H1 (cell line): ENCODE data around the gene L3MBTL4. TPM values are rescaled to one million over a fixed set of nuclear protein-coding genes. Genes with fewer than 3 reads are reported as not detected.

Source experiments
- CTCF ChIA-PET: fragments of 300-600 bp; sonication (Branson Sonifier 250); formaldehyde crosslinking; loops from one replicate; lab custom pipeline; 2021; ENCODE audit not compliant: partially characterized antibody; lab: Charles Lee
- POLR2A ChIA-PET: fragments of 300-600 bp; sonication (Branson Sonifier 250); formaldehyde crosslinking; loops from one replicate; lab custom pipeline; 2021; ENCODE audit warnings: inconsistent platforms; ENCODE audit not compliant: partially characterized antibody; lab: Charles Lee
- DNase-seq, 2 experiments: peaks; one replicate each; pipeline versions ENCODE4 v3.0.0 to v3.0.0-alpha.2; 2010 to 2022; ENCODE audit warnings: low spot score in 2 of 2, low read depth in 1 of 2, mixed read lengths in 1 of 2
- FAIRE-seq: peaks from 2 replicates; lab custom pipeline; 2011; peaks lifted over from hg19 to GRCh38; lab: Jason Lieb, UNC
- H2AFZ ChIP-seq: 2 replicates; pipeline ENCODE4 v1.8.1; 2012; ENCODE audit warnings: low read length, inconsistent platforms
- H2AK5ac ChIP-seq: 2 replicates; pipeline ENCODE4 v1.6.1; 2013; ENCODE audit warnings: low read depth, low read length
- H2BK120ac ChIP-seq: replicated peaks from 2 replicates; pipeline ENCODE3; 2013; ENCODE audit warnings: low read depth, low read length, inconsistent platforms
- H2BK12ac ChIP-seq: 2 replicates; pipeline ENCODE4 v1.6.1; 2013; ENCODE audit warnings: low read depth, low read length
- H2BK15ac ChIP-seq: 2 replicates; pipeline ENCODE4 v1.6.1; 2013; ENCODE audit warnings: low read length
- H2BK20ac ChIP-seq: 2 replicates; pipeline ENCODE4 v1.6.1; 2013; ENCODE audit warnings: low read length
- H2BK5ac ChIP-seq: 2 replicates; pipeline ENCODE4 v1.6.1; 2013; ENCODE audit warnings: low read depth, low read length
- H3K14ac ChIP-seq: 2 replicates; pipeline ENCODE4 v1.6.1; 2013; ENCODE audit warnings: inconsistent platforms; ENCODE audit not compliant: insufficient read length
- H3K18ac ChIP-seq: 2 replicates; pipeline ENCODE4 v1.6.1; 2013; ENCODE audit warnings: low read length; ENCODE audit errors: extremely low read depth
- H3K23ac ChIP-seq: 2 replicates; pipeline ENCODE4 v1.6.1; 2013; ENCODE audit warnings: inconsistent platforms; ENCODE audit not compliant: insufficient read length
- H3K23me2 ChIP-seq: 2 replicates; pipeline ENCODE4 v1.6.1; 2013; ENCODE audit warnings: low read depth, low read length
- H3K27ac ChIP-seq: 2 replicates; pipeline ENCODE4 v1.6.1; 2011; ENCODE audit warnings: low read depth, low read length, inconsistent platforms
- H3K27me3 ChIP-seq, 4 experiments: replicated peaks in 1 of 4; 1 replicate in 1 of 4; 2 replicates in 3 of 4; pipeline versions ENCODE4 v1.6.1 to v1.8.1; 2011 to 2013; ENCODE audit warnings: low read length in 3 of 4, mild to moderate bottlenecking in 3 of 4, inconsistent platforms in 2 of 4, mixed read lengths in 2 of 4, moderate library complexity in 1 of 4; ENCODE audit not compliant: control insufficient read depth in 3 of 4, insufficient read depth in 3 of 4; ENCODE audit errors: extremely low read depth in 1 of 4
- H3K36me3 ChIP-seq, 4 experiments: 2 replicates each; pipeline versions ENCODE4 v1.6.1 to v1.8.1; 2011 to 2013; ENCODE audit warnings: mild to moderate bottlenecking in 4 of 4, low read length in 3 of 4, moderate library complexity in 2 of 4, control low read depth in 1 of 4, inconsistent platforms in 1 of 4; ENCODE audit not compliant: insufficient read depth in 4 of 4, control insufficient read depth in 2 of 4
- H3K4ac ChIP-seq: replicated peaks from 2 replicates; pipeline ENCODE3; 2013; ENCODE audit warnings: low read length, low read depth, mixed read lengths, inconsistent platforms; ENCODE audit not compliant: insufficient read length
- H3K4me1 ChIP-seq, 4 experiments: replicated peaks in 1 of 4; 1 replicate in 1 of 4; 2 replicates in 3 of 4; pipeline versions ENCODE4 v1.6.1 to v1.8.1; 2011 to 2013; ENCODE audit warnings: low read length in 3 of 4, inconsistent platforms in 2 of 4, mixed read lengths in 1 of 4; ENCODE audit not compliant: insufficient read depth in 4 of 4, control insufficient read depth in 3 of 4
- H3K4me2 ChIP-seq, 2 experiments: 2 replicates each; pipeline versions ENCODE4 v1.6.1 to v1.8.1; 2011 to 2013; ENCODE audit warnings: low read depth in 2 of 2, low read length in 2 of 2, control low read depth in 1 of 2, inconsistent platforms in 1 of 2, mild to moderate bottlenecking in 1 of 2; ENCODE audit not compliant: insufficient read depth in 1 of 2
- H3K4me3 ChIP-seq, 4 experiments: fragments of 200-600, 300-600 bp in 1 of 4; sonication (generic), shearing (Covaris generic), sonication (Bioruptor Twin) in 1 of 4; 2 replicates each; pipeline versions ENCODE4 v1.5.1 to v1.8.1; 2011 to 2016; ENCODE audit warnings: low read length in 4 of 4, low read depth in 3 of 4, control low read depth in 2 of 4, inconsistent platforms in 2 of 4, mild to moderate bottlenecking in 2 of 4, mixed read lengths in 1 of 4, moderate library complexity in 1 of 4; ENCODE audit not compliant: insufficient read depth in 2 of 4; ENCODE audit errors: extremely low read depth in 1 of 4
- H3K56ac ChIP-seq: replicated peaks from 2 replicates; pipeline ENCODE3; 2013; ENCODE audit warnings: low read depth, mild to moderate bottlenecking, mixed read lengths, low read length, inconsistent platforms; ENCODE audit not compliant: insufficient read length
- H3K79me1 ChIP-seq: 2 replicates; pipeline ENCODE4 v1.6.1; 2013; ENCODE audit warnings: low read depth, low read length, control low read depth
- H3K79me2 ChIP-seq, 2 experiments: 2 replicates each; pipeline versions ENCODE4 v1.6.1 to v1.8.1; 2012 to 2013; ENCODE audit warnings: low read length in 2 of 2, mild to moderate bottlenecking in 2 of 2, inconsistent platforms in 1 of 2; ENCODE audit not compliant: insufficient read depth in 2 of 2, control insufficient read depth in 1 of 2
- H3K9ac ChIP-seq, 4 experiments: replicated peaks in 1 of 4; 1 replicate in 1 of 4; 2 replicates in 3 of 4; pipeline versions ENCODE4 v1.6.1 to v1.8.1; 2011 to 2013; ENCODE audit warnings: low read depth in 3 of 4, low read length in 3 of 4, control low read depth in 2 of 4, mild to moderate bottlenecking in 2 of 4, moderate library complexity in 2 of 4, inconsistent platforms in 1 of 4; ENCODE audit errors: extremely low read depth in 1 of 4
- H3K9me3 ChIP-seq, 2 experiments: 2 replicates each; pipeline versions ENCODE4 v1.6.1 to v1.8.1; 2012 to 2013; ENCODE audit warnings: mild to moderate bottlenecking in 2 of 2, moderate library complexity in 2 of 2, control low read depth in 1 of 2, inconsistent platforms in 1 of 2, low read depth in 1 of 2, low read length in 1 of 2, mixed read lengths in 1 of 2; ENCODE audit not compliant: insufficient read depth in 2 of 2
- H4K20me1 ChIP-seq, 2 experiments: replicated peaks in 1 of 2; 2 replicates each; pipeline versions ENCODE3 to v1.8.1; 2011 to 2013; ENCODE audit warnings: inconsistent platforms in 2 of 2, low read length in 2 of 2, mild to moderate bottlenecking in 1 of 2; ENCODE audit not compliant: insufficient read depth in 2 of 2, control insufficient read depth in 1 of 2
- H4K5ac ChIP-seq: 2 replicates; pipeline ENCODE4 v1.6.1; 2013; ENCODE audit warnings: low read length, low read depth, mixed read lengths, inconsistent platforms; ENCODE audit not compliant: insufficient read length
- H4K8ac ChIP-seq: 2 replicates; pipeline ENCODE4 v1.8.0; 2013; ENCODE audit warnings: mild to moderate bottlenecking, moderate library complexity, low read length, inconsistent platforms; ENCODE audit not compliant: insufficient read depth; ENCODE audit errors: extremely low read depth
- H4K91ac ChIP-seq: replicated peaks from 2 replicates; pipeline ENCODE3; 2013; ENCODE audit warnings: low read length, mixed read lengths, inconsistent platforms; ENCODE audit not compliant: insufficient read length
- CHD2 ChIP-seq: IDR thresholded peaks from 2 replicates; pipeline ENCODE4 v1.6.1; 2012; ENCODE audit warnings: low read length, improper control_type of control experiment
- EZH2 ChIP-seq: fragments of 200-600 bp; sonication (generic); IDR thresholded peaks from 2 replicates; pipeline ENCODE4 v1.7.1; 2012; ENCODE audit warnings: low read depth, mild to moderate bottlenecking, moderate library complexity, low read length, inconsistent platforms; ENCODE audit not compliant: severe bottlenecking
- JUND ChIP-seq: IDR thresholded peaks from 2 replicates; pipeline ENCODE4 v1.6.1; 2011; ENCODE audit warnings: mild to moderate bottlenecking, improper control_type of control experiment, low read length
- POLR2A ChIP-seq, 2 experiments: IDR thresholded peaks; 1 replicate in 1 of 2; 2 replicates in 1 of 2; pipeline ENCODE4 v1.6.1; 2011; ENCODE audit warnings: low read depth in 2 of 2, low read length in 2 of 2, mild to moderate bottlenecking in 2 of 2; ENCODE audit errors: control extremely low read depth in 1 of 2
- RNF2 ChIP-seq: fragments of 200-900, 300-1000 bp; sonication (generic); IDR thresholded peaks from 2 replicates; pipeline ENCODE4 v1.7.1; 2016; ENCODE audit warnings: borderline replicate concordance, low read depth, mild to moderate bottlenecking, antibody characterized with exemption, low read length; ENCODE audit not compliant: poor library complexity, severe bottlenecking; ENCODE audit errors: missing control alignments
- YY1 ChIP-seq: IDR thresholded peaks from 2 replicates; pipeline ENCODE4 v1.6.1; 2011; ENCODE audit warnings: low read depth, mild to moderate bottlenecking, low read length
- WGBS, 2 experiments: shearing (Covaris generic) in 1 of 2; methylation state at CpG; one replicate each; pipeline versions ENCODE4 v1.1.6 to v1.1.7; 2013 to 2015; ENCODE audit warnings: low lambda C conversion rate in 2 of 2, mixed read lengths in 2 of 2, inconsistent platforms in 1 of 2, low coverage in 1 of 2, missing lambda C conversion rate in 1 of 2; ENCODE audit not compliant: insufficient replicate concordance in 2 of 2, insufficient coverage in 1 of 2, insufficient read length in 1 of 2; ENCODE audit errors: extremely low coverage in 1 of 2, missing lambda C conversion rate in 1 of 2; 5-methylcytosine and 5-hydroxymethylcytosine counted together
- polyA plus RNA-seq, 7 experiments: library from polyadenylated mRNA; depleted of rRNA in 3 of 7; stranded (reverse) in 5 of 7; unstranded in 2 of 7; fragments of >200 nt in 5 of 7; fragments of 200-250 nt in 2 of 7; gene quantifications; 1 replicate in 5 of 7; 2 replicates in 1 of 7; 4 replicates in 1 of 7; pipeline versions ENCODE4 v1.2.1 to v1.2.3, GENCODE V29; 2011 to 2013; ENCODE audit warnings: missing spikeins in 2 of 7, mixed read lengths in 2 of 7
- total RNA-seq: library from RNA; stranded (reverse); fragmentation: NEBNext Ultra II Directional; extraction: Animal tissue kit (Norgen Biotek cat#: 25700); gene quantifications from 2 replicates; pipeline ENCODE4 v1.2.1, GENCODE V29; 2021
- TF ChIP-seq, protein P1 (sequence below): IDR thresholded peaks from 2 replicates; pipeline ENCODE4 v1.6.1; 2012; ENCODE audit warnings: inconsistent platforms

The L3MBTL4 gene
- total and polyA plus RNA-seq, 2 of the 8 experiments (the other 6 are each of a cell fraction or from before 2014, with no cell fraction given): 1.0 to 2.1 TPM

GRCh38 chr18:6205706-6206105 lies 209.0 kb downstream of the L3MBTL4 start:
- Histone ChIP-seq H3K23me2 (no peaks in the 10 kb centered on the region), H3K4me2 (no peak overlapping the region), H2BK20ac (no peak overlapping the region), H4K5ac (no peak overlapping the region), H2BK15ac (no peak overlapping the region), H3K14ac (no peak overlapping the region), H2AFZ (no peak overlapping the region), H2BK120ac (no peak overlapping the region), H3K56ac (no peak overlapping the region), H4K91ac (no peak overlapping the region), H2AK5ac (no peak overlapping the region), H3K4me1 (peaks cover 0 to 5% (median 2%) of the 10 kb centered on the region in 4 experiments; a peak in 2 of 7 replicates), H3K27me3 (no peaks in the 10 kb centered on the region; a peak in 1 of 7 replicates), H3K79me1 (no peaks in the 10 kb centered on the region), H3K9me3 (no peaks in the 10 kb centered on the region), H3K27ac (no peak overlapping the region), H3K23ac (no peak overlapping the region), H3K4ac (no peak overlapping the region)
- FAIRE-seq (no peak), DNase-seq (no peak)
- 85% methylated on average over 2 of the region's 2 CpGs; no CpG with 5 or more reads in 1 of the 2 experiments for WGBS, 2 experiments
- POLR2A ChIA-PET: no interaction called here
- TF ChIP-seq EZH2: no peak
- TF ChIP-seq POLR2A (IDR thresholded peaks at IDR 0.05; ENCODE audit: control extremely low read depth in 1 of 2, low read depth in 2 of 2, low read length in 2 of 2): no peak
- TF ChIP-seq RNF2: no peak
- TF ChIP-seq JUND: no peak
- TF ChIP-seq YY1: no peak
- TF ChIP-seq CHD2: no peak
- TF ChIP-seq, protein P1, sequence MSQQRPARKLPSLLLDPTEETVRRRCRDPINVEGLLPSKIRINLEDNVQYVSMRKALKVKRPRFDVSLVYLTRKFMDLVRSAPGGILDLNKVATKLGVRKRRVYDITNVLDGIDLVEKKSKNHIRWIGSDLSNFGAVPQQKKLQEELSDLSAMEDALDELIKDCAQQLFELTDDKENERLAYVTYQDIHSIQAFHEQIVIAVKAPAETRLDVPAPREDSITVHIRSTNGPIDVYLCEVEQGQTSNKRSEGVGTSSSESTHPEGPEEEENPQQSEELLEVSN: no peak
- TF ChIP-seq, all 59 proteins: peak for 0
- H2BK12ac ChIP-seq: no peak overlapping the region
- H3K4me3 ChIP-seq: no peak overlapping the region
- CTCF ChIA-PET: interaction anchor here (0.9 to 2.3 kb wide), 3 partner anchors 13 to 330 kb away, joined by 3 to 17 read pairs (median 3); no protein-coding TSS in a partner anchor
- no peak overlapping the region for H4K8ac ChIP-seq
- no peak overlapping the region for H2BK5ac ChIP-seq
- no peaks in the 10 kb centered on the region for H3K79me2 ChIP-seq
- H4K20me1 ChIP-seq: no peaks in the 10 kb centered on the region
- no peak overlapping the region for H3K9ac ChIP-seq
- H3K36me3 ChIP-seq: no peaks in the 10 kb centered on the region
- H3K18ac ChIP-seq: no peak overlapping the region
